Stimulated activated CD4-positive, alpha-beta T cell treated with anti-CD3 and anti-CD28 coated beads, Interleukin-15, amount 100 ng/mL, for 48 hours (primary cell): ENCODE results near the gene CACNA2D3.
"Not testable (repeated sequence)": the region's sequence is repeated elsewhere in the genome, so short reads cannot be mapped to it uniquely, and the experiment has no call there.

Experiments
- DNase-seq, 2 donors: peaks; one replicate each; pipeline ENCODE4 v3.0.0-alpha.2; 2020; ENCODE audit warnings: low read depth in 2 of 2

The CACNA2D3 gene

DNA sequence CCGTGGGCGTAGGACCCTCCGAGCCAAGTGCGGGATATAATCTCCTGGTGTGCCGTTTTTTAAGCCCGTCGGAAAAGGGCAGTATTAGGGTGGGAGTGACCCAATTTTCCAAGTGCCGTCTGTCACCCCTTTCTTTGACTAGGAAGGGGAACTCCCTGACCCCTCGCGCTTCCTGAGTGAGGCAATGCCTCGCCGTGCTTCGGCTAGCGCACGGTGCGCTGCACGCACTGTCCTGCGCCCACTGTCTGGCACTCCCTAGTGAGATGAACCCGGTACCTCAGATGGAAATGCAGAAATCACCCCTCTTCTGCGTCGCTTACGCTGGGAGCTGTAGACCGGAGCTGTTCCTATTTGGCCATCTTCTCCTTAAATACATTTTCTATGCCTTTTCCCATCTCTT lies 342.2 kb downstream of the CACNA2D3 start:
- not testable (repeated sequence) for DNase-seq

DNA sequence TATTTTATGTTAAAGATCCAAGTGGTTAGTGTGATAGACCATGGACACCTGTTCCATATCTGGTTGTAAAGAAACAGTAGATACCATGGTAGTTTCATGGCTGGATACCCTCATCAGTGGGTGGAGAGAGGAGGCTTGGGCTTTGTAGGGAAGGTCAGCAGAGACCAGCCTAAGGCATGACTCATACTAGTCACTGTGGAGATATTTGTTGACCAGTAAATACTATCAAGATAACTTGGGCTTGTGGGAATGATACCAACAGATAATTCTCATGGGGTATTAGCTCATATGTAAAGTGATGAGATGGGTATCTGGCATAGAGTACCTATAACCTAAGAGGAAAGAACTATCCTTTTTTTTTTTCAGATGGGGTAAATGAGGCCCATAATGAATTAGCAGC lies 354.5 kb downstream of the CACNA2D3 start:
- no peak for DNase-seq

DNA sequence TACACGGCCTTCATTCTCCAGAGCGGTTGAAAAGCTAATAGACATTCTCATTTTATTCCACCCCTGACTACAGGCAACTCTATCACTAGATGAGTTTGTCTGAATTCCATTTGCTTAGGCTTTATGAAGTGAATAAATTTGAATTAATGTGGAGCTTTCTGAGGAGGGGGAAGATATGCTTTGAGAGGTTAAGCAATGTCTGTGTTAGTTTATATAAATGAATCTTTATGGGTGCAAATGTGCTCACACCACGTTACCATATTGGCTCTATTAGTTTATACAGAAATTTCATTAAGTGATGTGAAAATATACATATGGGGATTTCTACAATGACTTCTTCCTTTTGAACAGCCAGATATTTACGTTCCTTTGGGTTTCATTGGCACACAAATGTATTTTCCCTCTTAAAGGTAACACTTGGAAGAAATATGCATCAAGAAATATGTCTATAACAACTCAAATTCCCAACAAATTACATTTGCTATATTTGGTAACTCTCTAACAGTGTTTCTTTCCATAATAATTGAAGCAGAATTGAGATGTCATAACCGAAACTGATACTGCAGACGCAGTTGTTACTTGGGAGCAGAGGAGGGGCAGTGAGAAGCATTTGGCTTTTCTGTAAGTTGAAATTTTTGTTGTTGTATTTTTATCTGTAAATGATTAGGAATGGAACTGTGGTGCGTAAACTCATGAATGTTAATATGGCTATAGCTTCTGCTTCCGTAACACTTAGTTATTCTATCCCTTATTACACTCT lies 359.4 kb downstream of the CACNA2D3 start:
- DNase-seq, result no peak

DNA sequence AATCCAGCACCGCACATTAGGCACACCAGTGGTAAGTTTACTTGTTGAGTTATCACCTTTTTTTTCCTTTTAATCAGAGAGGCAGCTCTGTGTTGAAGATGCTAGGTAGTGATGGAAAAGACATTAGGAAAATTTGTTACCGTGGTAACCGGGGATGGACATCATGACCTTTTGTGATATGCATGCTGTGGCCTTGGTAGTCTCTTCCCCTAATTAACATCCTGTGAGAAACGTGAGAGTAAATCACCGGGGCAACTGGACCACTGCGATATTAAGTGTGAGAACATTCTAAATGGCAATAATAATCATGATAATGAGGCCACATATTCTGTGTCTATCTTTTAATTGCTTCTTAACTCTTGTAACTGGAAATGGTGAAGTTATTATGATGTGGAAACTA lies 362.0 kb downstream of the CACNA2D3 start:
- no peak for DNase-seq

DNA sequence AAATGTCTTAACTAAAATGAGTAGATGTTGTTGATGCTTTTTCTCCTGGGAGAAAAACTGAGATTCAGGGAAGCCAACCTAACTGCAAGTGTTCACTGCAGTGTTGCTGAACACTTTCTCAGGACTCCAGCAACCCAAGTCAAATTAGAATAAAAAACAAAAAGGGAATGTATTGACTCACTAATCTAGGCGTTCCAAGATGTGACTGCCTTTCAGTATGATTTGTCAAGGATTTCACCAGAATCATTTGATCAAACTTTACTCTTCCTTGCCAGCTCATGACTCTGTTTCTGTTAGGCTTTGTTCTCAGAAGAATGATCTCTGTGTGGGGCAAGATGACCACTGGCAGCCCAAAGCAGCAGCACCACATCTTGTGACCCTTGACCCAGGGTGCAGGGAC lies 364.0 kb downstream of the CACNA2D3 start:
- DNase-seq, result no peak

DNA sequence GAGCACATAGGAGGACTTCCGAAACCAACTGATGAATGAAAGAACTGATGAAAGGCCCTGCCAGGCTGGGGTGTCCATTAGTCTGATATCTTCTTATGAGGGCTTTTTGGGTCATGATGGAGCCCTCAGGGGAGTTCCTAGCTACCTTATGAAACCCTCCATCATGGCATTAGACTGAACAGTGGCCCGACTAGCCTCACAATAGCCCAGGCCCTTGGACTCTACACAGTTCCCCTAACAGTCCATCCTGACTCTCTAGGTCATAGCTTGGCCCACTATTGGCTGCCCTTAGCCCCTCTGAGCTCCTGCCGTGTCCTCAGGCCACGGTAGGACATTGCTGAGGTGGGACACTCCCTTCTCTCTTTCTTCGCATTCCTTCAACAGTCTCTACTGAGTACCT lies 365.9 kb downstream of the CACNA2D3 start:
- no peak for DNase-seq

DNA sequence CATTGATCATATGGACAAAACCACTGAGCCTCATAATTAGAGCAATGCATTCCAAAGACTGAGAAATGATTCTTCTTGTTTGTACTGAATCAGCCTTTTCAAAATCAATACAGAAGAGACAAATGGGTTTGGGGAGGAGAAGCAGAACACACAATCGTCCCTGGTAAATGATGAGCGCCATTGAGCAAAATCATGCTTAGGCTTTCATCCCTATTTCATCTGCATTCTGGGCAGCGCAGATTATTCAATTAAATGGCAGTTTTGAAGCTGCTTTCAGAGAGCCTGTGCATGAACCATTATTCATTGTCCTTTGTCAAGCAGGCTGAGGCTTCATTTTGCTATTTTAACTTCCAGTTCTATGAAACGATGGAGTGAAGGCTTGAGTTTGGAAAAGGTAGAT lies 371.9 kb downstream of the CACNA2D3 start:
- DNase-seq, result no peak

DNA sequence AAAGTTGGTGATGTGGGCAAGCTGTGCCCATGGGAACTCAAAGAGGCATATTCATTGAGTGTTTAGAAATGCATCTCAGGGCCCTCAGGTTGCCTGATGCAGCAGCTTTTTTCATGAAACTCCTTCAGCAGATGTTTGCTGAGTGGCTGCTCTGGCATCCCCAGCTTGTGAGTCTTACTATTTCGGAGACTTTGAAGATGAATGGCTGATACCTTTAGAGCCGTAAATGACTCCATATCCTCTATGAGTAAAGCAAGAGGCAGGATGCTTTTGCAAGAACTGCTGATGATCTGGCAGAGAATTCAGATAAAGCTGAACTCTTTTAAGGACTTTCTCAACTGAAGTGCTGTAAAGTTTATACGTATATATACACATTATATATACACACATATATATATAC lies 384.3 kb downstream of the CACNA2D3 start:
- DNase-seq, result no peak

DNA sequence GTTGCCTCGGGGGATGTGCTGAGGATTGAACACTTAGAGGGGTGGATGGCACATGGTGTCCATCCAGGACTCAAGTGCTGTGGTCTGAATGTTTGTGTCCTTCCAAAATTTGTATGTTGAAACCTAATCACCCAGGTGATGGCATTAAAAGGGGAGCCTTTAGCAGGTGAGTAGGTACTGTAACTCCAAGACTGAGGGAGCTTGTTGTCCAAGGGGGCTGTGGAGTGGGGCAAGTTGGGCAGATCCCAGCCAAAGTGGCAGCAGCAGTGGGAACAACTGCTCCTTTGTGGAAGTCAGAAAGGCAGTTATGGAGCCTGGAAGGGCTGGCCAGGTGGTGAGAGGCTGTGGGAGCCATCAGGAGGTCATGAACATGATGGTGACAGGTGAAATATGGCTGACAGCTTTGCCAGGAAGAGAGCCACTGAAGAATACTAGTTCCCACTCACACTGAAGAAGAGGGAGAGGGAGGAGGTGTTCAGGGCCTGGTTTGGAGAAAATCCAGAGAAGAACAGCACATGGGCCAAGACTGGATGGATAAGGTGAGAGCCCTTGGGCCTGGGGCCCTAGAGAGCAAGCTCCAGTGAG lies 385.6 kb downstream of the CACNA2D3 start:
- no peak for DNase-seq

DNA sequence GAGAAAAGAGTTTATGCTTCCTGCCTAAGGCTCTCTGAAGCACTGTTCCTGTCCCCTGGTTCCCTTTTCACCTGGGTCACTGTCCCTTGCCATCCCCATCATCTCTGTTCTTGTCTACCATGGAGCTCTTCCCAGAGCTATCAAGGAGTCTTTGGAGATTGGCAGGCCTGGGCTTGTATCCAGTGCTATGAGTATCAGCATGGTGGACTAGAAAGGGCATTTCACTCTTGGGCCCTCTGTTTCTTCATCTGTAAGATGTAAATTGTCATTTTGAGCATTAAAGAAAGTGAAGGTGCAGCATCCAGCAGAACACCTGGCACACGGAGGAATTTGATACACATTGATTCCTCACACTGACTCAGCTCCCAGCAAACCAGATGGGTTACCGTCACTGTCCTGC lies 388.2 kb downstream of the CACNA2D3 start:
- no peak for DNase-seq

DNA sequence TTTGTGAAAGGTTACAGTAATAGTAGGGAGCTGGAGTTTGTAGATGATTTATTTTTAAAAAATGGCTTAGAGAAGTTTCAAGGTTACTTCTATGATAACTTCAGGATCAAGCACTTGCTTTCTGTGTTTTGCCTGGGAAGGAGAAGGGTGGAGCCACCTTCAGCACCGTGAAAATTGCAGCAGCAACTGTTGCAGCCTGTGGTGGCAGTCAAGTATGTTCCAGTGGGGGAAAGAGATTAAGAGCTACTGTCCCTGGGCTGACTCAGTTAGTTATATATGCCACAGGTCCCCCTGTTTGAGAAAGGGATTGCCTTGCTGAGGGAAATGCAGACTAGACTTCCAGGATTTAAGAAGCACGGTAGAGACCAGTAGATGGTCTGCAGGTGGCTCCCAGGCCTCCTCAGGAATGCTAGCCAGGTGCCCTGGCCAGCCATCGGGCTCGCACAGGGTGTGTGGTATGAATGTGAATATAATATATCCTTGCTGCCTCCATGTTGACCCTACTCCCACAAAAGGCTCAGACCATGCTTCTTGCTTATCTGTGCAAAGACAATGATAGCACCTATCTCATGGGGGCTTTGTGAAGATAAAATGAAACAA lies 389.5 kb downstream of the CACNA2D3 start:
- no peak for DNase-seq

DNA sequence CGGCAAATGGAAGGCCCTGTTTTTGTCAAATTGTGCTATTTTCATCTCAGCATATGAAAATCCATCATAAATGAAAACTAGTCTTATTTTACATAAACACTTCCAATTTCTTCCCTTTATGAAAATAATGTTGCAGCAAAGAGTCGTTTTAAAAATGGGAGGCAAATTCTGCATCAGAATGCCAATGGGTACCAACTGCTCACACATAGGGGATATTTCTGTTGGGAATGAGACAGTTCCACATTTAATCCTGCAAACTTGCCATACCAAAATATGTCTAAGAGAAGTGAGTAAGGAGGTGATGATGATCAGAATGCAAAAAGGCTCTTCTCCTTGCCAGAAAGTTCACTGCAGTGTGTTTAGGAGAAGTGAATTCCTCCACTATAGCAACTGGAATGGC lies 391.7 kb downstream of the CACNA2D3 start:
- no peak for DNase-seq

DNA sequence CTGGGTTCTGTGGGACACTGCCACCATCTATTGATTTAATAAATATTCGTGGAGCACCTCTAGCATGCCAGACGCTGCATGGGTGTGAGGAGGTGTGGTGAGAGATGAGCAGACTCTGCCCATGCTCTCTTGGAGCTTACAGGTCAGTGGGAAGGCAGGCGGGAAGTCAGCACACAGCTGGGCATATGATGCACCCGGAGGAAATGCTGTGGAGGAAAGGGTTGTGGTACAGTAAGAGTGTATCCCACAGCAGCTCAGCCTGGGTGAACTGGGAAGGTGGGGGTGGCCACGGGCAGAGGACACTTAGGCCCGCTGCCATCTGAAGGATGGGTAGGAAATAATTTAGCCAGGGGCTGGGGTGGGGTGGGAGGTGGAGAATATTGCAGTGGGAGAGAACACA lies 392.1 kb downstream of the CACNA2D3 start:
- no peak for DNase-seq

DNA sequence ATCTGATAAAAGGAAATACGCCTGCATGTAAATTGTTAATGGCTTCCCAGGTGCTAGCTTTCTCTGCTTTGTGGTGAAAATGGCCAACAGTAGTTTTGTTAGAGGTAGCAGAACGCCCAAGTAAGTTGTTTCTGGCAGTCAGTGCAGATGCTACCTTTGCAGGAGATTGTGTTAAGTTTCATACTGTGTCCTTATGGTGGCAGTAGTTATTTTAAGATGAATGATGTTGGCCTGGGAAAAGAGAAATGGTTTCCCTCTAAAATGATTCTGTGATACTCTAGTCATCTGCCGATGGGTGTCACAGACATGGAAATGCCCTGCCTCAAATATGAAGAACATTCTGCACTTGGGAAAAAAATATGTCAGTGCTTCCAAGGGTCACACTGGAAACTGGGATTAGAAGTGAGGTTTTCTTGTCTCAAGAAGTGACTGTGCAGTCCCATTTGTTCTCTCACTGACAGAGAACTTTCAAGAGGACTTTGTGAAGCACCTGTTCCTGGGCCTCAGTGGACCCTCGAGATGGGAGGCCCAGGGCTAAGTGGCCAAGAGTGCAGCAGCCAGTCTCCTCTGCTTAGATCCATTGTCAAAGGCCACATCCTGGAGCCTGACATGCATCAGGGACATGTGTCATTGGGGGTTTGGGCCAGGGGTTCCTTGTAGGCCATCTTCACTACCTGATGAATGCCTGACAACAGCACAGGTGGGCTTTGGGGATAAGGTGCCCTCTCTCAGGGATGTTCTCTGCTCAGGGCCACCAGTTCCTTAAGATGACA lies 393.3 kb downstream of the CACNA2D3 start:
- no peak for DNase-seq

DNA sequence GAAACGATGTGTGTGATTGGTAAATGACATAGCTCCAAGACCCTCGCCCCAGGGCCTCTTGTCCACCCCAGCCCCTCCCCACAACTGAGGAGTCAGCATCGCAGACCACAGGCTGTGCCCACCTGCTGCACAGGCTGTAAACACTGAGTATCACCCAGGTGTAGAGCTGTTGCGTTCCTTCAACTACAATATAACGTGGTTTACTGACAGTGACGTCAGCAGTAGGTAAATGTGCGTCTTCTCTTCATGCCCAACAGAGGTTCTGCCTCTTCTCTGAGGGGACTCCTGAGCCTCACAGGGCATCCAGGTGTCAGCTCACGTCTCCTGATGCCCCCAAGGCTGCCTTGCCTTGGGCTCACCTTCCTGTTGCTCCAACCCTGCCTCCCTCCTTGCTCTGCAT lies 395.1 kb downstream of the CACNA2D3 start:
- no peak for DNase-seq

DNA sequence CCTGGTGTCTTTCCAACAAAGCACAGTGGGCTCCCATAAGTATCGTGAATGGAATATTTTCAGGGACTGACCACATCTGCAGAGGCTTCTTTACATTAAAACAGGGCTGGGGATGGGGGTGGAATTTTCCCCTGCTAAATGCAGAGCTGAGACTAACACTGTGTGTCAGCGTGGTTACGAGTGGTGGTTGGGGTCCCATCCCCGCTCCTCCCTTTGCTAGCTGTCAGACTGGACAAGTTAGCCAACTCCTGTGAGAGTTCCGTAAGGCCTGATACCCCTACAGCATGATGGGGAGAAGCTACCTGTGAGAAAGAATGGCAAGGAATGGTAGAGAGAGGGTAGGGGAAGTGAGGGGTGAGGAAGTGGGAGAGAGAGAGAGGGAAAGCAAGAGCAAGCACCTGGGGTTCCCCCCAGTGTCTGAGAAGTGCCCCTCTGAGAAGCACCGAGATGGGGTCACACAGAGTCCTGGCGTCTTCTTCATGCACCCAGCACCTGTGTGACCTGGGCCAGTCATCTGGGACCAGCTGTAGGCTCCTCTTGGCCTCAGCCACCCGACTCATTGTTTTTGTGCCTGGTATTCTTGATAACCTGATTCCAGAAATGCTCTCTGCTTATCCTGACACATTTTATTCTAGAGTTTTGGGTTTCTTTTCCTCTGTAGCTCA lies 395.8 kb downstream of the CACNA2D3 start:
- DNase-seq, result no peak

DNA sequence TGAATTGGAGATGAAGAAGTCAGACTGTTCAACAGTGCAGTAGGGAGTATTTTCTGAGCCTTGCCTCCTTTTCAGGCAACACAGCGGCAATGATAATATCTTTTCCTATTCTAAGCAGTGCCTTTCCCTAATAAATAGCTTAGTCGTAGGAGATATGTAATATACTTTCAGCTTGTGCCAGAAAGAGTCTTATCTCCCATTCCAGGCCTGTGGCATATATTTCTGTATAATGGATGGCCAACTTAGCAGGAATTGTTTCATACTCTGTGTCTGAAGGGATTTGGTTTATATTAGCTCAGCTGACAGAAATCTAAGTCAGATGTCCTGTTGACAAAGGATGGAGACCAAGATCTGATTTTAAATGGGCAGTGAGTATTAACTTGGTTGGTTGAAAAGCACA lies 397.1 kb downstream of the CACNA2D3 start:
- DNase-seq, result no peak

DNA sequence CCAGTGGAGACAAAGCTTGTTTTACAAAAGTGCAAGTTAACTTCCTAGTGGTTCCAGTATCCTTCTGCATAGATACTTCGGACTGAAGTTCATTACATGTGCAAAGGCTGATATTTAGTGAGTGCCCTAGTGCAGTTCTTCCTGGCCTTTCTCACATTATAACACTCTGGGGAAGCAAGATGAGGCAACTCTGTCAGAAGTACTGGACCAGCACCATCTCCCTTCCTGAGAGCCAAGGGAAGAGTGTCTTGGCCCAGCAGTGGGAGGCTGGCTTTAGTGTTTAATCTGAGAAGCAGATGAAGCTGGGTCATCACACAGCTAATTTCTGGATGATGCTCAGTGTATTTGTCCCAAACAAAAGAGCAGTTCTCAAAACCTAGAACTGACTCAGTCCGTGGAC lies 397.7 kb downstream of the CACNA2D3 start:
- DNase-seq, result no peak

DNA sequence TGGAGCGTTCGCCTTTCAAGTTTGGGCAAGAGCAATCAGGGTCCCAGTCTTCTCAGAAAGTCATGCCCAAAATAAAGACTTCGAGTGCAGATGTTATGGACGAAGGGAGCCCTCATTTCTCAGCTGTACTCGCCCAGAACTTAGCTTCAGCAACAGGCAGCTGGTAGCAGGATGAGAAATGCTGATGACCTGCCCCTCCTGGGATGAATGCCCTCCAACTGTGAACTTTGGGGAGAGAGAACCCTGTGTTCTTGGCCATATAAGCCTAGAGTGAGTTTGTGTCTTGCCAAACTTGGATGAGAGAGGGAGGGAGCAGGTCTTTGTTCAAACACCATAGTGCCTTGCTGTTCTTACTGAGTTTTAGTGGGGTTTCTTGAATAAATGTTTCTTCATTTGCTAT lies 405.2 kb downstream of the CACNA2D3 start:
- DNase-seq, result no peak

DNA sequence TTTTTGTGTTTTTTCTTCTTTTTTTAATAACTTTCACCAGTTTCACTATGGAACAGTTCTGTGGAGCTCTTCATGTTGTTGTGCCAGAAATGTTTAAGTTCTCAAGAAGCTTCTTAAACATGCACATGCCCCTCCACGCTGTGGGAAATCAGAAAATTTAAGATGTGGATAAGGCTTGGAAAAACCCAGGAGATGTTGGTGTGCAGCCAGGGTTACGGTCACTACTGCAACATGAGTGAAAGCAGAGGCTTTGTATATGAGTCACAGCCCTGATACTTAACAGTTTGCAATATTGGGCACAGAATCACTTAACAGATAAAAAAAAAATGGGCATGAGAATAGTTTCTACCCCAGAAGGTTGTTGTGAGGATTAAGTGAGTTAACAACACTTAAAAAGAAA lies 405.6 kb downstream of the CACNA2D3 start:
- no peak for DNase-seq

DNA sequence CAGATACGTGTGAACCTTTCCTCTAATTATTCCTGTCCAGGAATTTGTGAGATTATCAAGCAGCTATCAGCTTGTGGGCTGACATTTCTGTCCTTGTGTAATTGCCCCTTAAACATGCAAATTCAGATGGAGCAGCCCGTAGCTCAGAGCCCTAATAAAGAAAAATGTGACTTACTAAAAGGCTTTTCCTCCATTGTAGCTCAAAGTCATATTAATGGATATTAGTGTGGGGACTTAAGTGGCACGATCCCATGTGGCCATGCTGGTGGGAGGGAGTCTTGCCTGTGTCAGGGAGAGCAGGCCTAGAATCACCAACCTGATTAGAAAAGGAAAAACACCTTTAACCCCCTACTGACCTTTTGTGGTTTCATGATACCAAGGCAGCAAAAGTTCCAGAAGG lies 406.3 kb downstream of the CACNA2D3 start:
- no peak for DNase-seq

DNA sequence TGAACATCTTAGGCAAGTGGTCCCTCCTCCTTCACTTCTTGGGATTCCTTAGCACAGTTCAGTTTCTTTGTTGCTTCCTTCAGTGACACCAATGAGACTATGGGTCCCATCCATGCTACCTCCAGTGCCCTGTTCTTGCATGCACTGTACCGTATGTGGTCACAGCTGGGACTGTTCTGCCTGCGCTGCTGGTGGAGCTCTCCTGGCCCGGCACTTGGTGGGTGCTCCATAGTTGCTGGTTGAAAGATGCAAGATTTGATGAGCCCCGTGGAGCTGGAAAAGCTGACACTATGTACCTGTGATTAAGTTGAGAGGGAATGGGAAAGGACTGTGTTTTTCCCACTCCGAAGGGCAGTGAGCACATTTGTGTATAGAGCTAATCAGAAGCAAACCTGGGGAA lies 407.7 kb downstream of the CACNA2D3 start:
- DNase-seq, result no peak
